Esophagus muscularis mucosa (tissue), 4 donors: Measurements from ENCODE around the gene MME. TPM values are rescaled to one million over a fixed set of nuclear protein-coding genes. Genes with fewer than 3 reads are reported as not detected.

Experiments
- DNase-seq: peaks from one replicate; pipeline ENCODE4 v3.0.0-alpha.2; 2017; ENCODE audit errors: extremely low spot score
- H3K27ac ChIP-seq, 4 donors: fragments of 200-600 bp; sonication (generic); replicated peaks in 1 of 4; 1 replicate in 3 of 4; 2 replicates in 1 of 4; pipeline ENCODE4 v1.5.1; 2016 to 2019; ENCODE audit warnings: mild to moderate bottlenecking in 1 of 4
- H3K27me3 ChIP-seq, 4 donors: fragments of 200-600 bp; sonication (generic); one replicate each; pipeline versions ENCODE4 v1.5.1 to v1.6.0; 2016 to 2019
- H3K36me3 ChIP-seq, 4 donors: fragments of 200-600 bp; sonication (generic); one replicate each; pipeline ENCODE4 v1.5.1; 2016 to 2019
- H3K4me1 ChIP-seq, 4 donors: fragments of 200-600 bp; sonication (generic); one replicate each; pipeline ENCODE4 v1.5.1; 2016 to 2019
- H3K4me3 ChIP-seq, 4 donors: fragments of 200-600 bp; sonication (generic); 1 replicate in 2 of 4; 2 replicates in 2 of 4; pipeline ENCODE4 v1.5.1; 2016 to 2019; ENCODE audit warnings: mild to moderate bottlenecking in 4 of 4, moderate library complexity in 1 of 4
- H3K9me3 ChIP-seq, 4 donors: fragments of 200-600 bp; sonication (generic); 1 replicate in 3 of 4; 2 replicates in 1 of 4; pipeline ENCODE4 v1.5.1; 2016 to 2019
- EP300 ChIP-seq: sonication (generic); formaldehyde crosslinking; IDR thresholded peaks from one replicate; pipeline ENCODE4 v1.6.1; 2017; ENCODE audit warnings: antibody characterized with exemption
- POLR2A ChIP-seq: fragments of 450-650 bp; IDR thresholded peaks from one replicate; pipeline ENCODE4 v1.6.1; 2017; ENCODE audit warnings: antibody characterized with exemption, moderate library complexity, mild to moderate bottlenecking, low read depth
- POLR2AphosphoS5 ChIP-seq, 2 donors: sonication (generic); formaldehyde crosslinking; IDR thresholded peaks; one replicate each; pipeline ENCODE4 v1.6.1; 2017; ENCODE audit warnings: antibody characterized with exemption in 2 of 2
- WGBS: methylation state at CpG from one replicate; pipeline ENCODE4 v1.1.5; 2018; 5-methylcytosine and 5-hydroxymethylcytosine counted together
- intact Hi-C: fragments of 100-400 bp; cut with DNase I; formaldehyde crosslinking; loops from one replicate; pipeline ENCODE4 v1.15.1; 2023
- total RNA-seq, 4 donors: library from RNA; depleted of rRNA; stranded (reverse); fragments of >200 nt; gene quantifications; one replicate each; pipeline versions ENCODE4 v1.1.0 to v1.2.1, GENCODE V29; 2016
- TF ChIP-seq, protein P1 (sequence below), 3 experiments: fragments of 200-600 bp in 2 of 3; fragments of 450-650 bp in 1 of 3; sonication (generic) in 2 of 3; IDR thresholded peaks; one replicate each; pipeline ENCODE4 v1.5.1; 2017 to 2019; ENCODE audit warnings: antibody characterized with exemption in 3 of 3, mild to moderate bottlenecking in 2 of 3, moderate library complexity in 1 of 3

MME gene
- total RNA-seq, 4 donors from 2014 or later: 1.7 to 6.5 (median 4.5) TPM

DNA sequence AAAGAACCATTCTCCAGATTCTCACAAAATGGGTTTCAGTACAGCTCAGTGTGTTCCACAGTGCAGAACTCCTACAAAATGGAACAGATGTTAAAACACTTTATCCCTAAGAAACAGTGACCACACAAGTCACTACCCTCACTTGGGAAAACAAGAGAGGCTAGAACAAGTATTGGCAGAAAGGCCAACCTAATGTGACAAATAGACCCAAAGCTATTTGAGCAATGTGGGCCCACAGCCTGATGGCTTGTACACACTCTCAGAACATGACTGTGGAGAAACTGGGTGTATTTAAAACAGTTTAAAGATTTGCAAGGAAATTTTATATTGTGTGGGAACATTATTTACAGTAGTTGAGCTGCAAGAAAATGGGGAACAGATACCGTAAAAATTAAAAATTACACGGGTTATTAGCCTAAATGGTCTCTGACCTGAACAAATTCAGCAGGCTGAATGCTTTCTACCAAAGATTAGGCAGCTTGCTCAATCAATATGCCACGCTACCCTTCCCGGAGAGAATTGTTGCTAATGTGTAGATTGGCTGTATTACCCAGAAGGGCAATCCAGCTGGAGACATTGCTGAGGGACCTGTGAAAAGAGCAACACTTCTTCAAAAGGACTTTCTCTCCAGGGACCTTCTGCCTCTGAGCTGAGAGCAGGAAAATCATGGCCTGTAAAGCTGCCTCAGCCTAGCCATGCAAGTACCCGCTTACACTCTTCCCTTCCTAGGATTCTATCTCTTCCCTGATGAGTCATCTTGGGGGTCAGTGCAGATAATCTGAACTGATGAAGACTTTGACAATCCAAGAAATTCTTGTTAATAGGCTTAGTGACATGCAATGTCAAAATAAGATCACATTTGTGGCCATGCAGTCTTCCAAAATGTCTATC, 116.3 kb downstream of the MME start:
- Histone ChIP-seq H3K36me3 (no peaks in the 10 kb centered on the region), H3K27ac (no peak overlapping the region), H3K4me3 (no peak overlapping the region), H3K9me3 (no peaks in the 10 kb centered on the region), H3K4me1 (no peaks in the 10 kb centered on the region), H3K27me3 (no peaks in the 10 kb centered on the region)
- intact Hi-C loops: no loop called here
- DNase-seq: no peak
- WGBS: 86% methylated on average over 5 of the region's 5 CpGs
- TF ChIP-seq, protein P1, sequence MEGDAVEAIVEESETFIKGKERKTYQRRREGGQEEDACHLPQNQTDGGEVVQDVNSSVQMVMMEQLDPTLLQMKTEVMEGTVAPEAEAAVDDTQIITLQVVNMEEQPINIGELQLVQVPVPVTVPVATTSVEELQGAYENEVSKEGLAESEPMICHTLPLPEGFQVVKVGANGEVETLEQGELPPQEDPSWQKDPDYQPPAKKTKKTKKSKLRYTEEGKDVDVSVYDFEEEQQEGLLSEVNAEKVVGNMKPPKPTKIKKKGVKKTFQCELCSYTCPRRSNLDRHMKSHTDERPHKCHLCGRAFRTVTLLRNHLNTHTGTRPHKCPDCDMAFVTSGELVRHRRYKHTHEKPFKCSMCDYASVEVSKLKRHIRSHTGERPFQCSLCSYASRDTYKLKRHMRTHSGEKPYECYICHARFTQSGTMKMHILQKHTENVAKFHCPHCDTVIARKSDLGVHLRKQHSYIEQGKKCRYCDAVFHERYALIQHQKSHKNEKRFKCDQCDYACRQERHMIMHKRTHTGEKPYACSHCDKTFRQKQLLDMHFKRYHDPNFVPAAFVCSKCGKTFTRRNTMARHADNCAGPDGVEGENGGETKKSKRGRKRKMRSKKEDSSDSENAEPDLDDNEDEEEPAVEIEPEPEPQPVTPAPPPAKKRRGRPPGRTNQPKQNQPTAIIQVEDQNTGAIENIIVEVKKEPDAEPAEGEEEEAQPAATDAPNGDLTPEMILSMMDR (IDR thresholded peaks at IDR 0.05): no peak
- TF ChIP-seq POLR2AphosphoS5 (IDR thresholded peaks at IDR 0.05) (no peak), EP300 (no peak), POLR2A (no peak)

DNA sequence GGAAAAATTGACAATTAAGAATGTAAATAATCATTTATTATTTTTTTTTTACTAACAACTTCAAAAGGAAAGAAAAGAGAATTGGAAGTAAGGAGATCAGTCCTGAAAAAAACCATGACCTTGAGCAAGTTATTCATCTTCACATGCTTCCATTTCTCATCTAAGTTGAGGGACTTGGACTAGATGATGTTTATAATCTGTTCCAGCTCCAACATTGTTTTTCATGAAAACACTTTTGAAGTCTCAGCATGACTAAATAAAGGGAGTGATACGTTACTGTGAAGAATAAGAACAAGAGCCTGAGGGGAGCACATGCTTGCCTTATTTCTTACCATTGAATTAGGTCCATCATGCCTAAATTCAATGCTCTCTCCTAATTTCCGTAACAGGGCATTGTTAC, 117.7 kb downstream of the MME start:
- 78% methylated on average over 2 of the region's 2 CpGs for WGBS
- DNase-seq: no peak
- Histone ChIP-seq H3K27me3 (no peaks in the 10 kb centered on the region), H3K27ac (no peak overlapping the region), H3K9me3 (no peaks in the 10 kb centered on the region), H3K4me3 (no peak overlapping the region), H3K36me3 (no peaks in the 10 kb centered on the region), H3K4me1 (no peaks in the 10 kb centered on the region)
- TF ChIP-seq POLR2A (no peak), EP300 (no peak), POLR2AphosphoS5 (IDR thresholded peaks at IDR 0.05) (no peak)
- TF ChIP-seq, protein P1 (IDR thresholded peaks at IDR 0.05): no peak
- intact Hi-C loops: no loop called here

DNA sequence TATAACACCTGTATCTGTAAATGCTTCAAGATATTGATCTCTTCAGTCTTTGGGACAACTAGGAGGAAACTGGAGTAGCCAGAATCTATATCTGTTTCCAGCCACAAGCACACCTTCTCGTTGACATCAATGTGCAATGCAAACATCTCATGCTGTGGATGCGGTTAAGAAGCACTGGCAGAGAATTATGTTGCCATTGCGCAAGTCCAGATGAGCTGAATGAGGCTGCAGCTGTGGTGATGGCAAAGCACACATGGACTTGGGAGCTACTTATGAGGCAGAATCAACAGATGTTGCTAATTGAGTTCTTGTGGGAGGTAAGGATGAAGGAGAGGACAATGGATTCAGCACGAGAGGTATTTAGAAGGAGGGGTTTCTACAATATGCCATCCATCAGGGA, 122.5 kb downstream of the MME start:
- H3K27me3 ChIP-seq: no peaks in the 10 kb centered on the region
- DNase-seq: no peak
- no peak overlapping the region for H3K4me3 ChIP-seq
- no peak for TF ChIP-seq POLR2A
- no peak for TF ChIP-seq EP300
- TF ChIP-seq POLR2AphosphoS5 (IDR thresholded peaks at IDR 0.05): no peak
- TF ChIP-seq, protein P1 (IDR thresholded peaks at IDR 0.05): no peak
- H3K4me1 ChIP-seq: no peaks in the 10 kb centered on the region
- 86% methylated on average over 4 of the region's 4 CpGs for WGBS
- no peaks in the 10 kb centered on the region for H3K36me3 ChIP-seq
- H3K27ac ChIP-seq: no peak overlapping the region
- no peaks in the 10 kb centered on the region for H3K9me3 ChIP-seq
- intact Hi-C loops: no loop called here

DNA sequence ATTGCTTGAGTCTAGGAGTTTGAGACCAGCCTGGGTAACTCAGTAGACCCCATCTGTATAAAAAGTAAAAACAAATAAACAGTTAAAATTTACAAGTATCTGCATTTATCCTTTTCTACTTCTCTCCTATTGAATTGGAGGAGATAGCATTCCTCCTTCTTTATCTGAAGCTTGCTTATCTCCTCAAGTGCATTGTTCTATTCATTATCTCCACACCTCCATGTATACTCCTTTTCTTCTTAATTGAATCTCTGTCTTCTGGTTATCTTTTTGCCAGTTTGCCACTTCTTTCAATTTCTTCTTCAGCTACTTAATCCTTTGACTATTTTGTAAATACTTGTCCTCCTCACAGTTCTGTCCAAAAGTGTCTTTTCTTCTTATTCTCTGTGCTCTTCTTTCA, 124.7 kb downstream of the MME start:
- H3K27ac ChIP-seq: no peak overlapping the region
- no peaks in the 10 kb centered on the region for H3K4me1 ChIP-seq
- no peaks in the 10 kb centered on the region for H3K36me3 ChIP-seq
- TF ChIP-seq EP300: no peak
- TF ChIP-seq, protein P1 (IDR thresholded peaks at IDR 0.05): no peak
- no peak for TF ChIP-seq POLR2A
- no peak for TF ChIP-seq POLR2AphosphoS5 (IDR thresholded peaks at IDR 0.05)
- H3K4me3 ChIP-seq: no peak overlapping the region
- no peaks in the 10 kb centered on the region for H3K9me3 ChIP-seq
- H3K27me3 ChIP-seq: no peaks in the 10 kb centered on the region
- intact Hi-C loops: no loop called here
- DNase-seq: no peak
